ENCODE data around the gene ARMH4. TPM values are rescaled to one million over a fixed set of nuclear protein-coding genes. Genes with fewer than 3 reads are reported as not detected.

Gene ARMH4
- total and polyA plus RNA-seq, 2 donors (not counting 1 experiment from before 2014, with no cell fraction given) = not detected

GRCh38 chr14:57974896-57975295 lies 177.1 kb downstream of the ARMH4 start:
- H3K27ac ChIP-seq (ENCODE audit: low read length in 2 of 2) = no peak overlapping the region
- no peak for TF ChIP-seq EZH2 (IDR thresholded peaks at IDR 0.05; ENCODE audit: borderline replicate concordance, insufficient read depth, low read depth, low read length, poor library complexity, severe bottlenecking)
- no peak for TF ChIP-seq CTCF (IDR thresholded peaks at IDR 0.05)
- H3K9me3 ChIP-seq (ENCODE audit: control extremely low read depth in 1 of 3, control insufficient read depth in 2 of 3, insufficient read depth in 1 of 3, low read length in 2 of 3) = no peaks in the 10 kb centered on the region
- no peaks in the 10 kb centered on the region for H3K27me3 ChIP-seq (replicated peaks in 1 of 4; ENCODE audit: control extremely low read depth in 1 of 4, control insufficient read depth in 3 of 4, insufficient read depth in 4 of 4, low read length in 3 of 4)
- H3K9ac ChIP-seq (ENCODE audit: low read length) = no peak overlapping the region
- CTCF ChIA-PET = no interaction called here
- no peaks in the 10 kb centered on the region for H4K20me1 ChIP-seq (ENCODE audit: control insufficient read depth, insufficient read depth, low read length, poor library complexity, severe bottlenecking)
- no peak overlapping the region for H3K4me2 ChIP-seq (replicated peaks; ENCODE audit: low read depth, low read length, poor library complexity, severe bottlenecking)
- no peak overlapping the region for H3K27ac Mint-ChIP-seq
- no peaks in the 10 kb centered on the region for H3K79me2 ChIP-seq (ENCODE audit: control insufficient read depth, insufficient read depth, low read length)
- DNase-seq (no peak), ATAC-seq (ENCODE audit: low read depth) (no peak)
- H2AFZ ChIP-seq (ENCODE audit: insufficient read depth, low read depth, low read length, poor library complexity, severe bottlenecking) = no peak overlapping the region
- no CpG with 5 or more reads among the region's 1 CpG for WGBS (ENCODE audit: insufficient coverage)
- no peaks in the 10 kb centered on the region for H3K9me3 Mint-ChIP-seq (ENCODE audit: insufficient read depth)
- no peak overlapping the region for H3K4me3 ChIP-seq (ENCODE audit: control extremely low read depth in 1 of 5, extremely low read depth in 1 of 5, insufficient read depth in 1 of 5, low read depth in 2 of 5, low read length in 4 of 5)
- no peaks in the 10 kb centered on the region for H3K36me3 ChIP-seq (replicated peaks in 1 of 2; ENCODE audit: control extremely low read depth in 1 of 2, control insufficient read depth in 1 of 2, extremely low read depth in 1 of 2, insufficient read depth in 2 of 2, low read length in 1 of 2)
- no peaks in the 10 kb centered on the region for H3K4me1 Mint-ChIP-seq
- POLR2A ChIA-PET = no interaction called here
- intact Hi-C loops (cut with micrococcal nuclease) = no loop called here
- no peaks in the 10 kb centered on the region for H3K4me1 ChIP-seq (ENCODE audit: control insufficient read depth in 2 of 2, insufficient read depth in 2 of 2, low read length in 2 of 2)
- no peak overlapping the region for H3K4me3 Mint-ChIP-seq
- peaks cover 9% of the 10 kb centered on the region for H3K27me3 Mint-ChIP-seq

DNA sequence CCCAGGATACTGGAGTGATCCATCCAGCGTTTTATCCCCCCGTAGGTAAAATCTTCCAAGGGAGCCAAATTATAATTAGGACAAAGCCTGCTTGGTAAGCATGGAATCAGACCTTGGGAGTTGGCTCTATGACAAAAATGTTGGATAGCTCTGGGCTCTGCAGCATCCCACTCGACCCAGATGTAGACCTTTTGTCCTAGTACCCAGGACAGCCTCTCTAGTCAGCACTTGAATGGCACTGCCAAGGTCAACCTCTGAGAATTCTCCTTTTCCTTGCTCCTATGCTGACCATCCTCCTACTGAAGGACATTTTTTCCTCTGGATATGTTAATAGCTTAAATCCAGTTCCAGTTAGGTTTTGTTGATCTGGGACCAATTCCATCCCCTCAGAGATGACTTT lies 181.4 kb downstream of the ARMH4 start:
- Mint-ChIP-seq H3K9me3 (ENCODE audit: insufficient read depth) (no peaks in the 10 kb centered on the region), H3K4me1 (no peaks in the 10 kb centered on the region), H3K27ac (no peak overlapping the region), H3K27me3 (peaks cover 9% of the 10 kb centered on the region), H3K4me3 (no peak overlapping the region)
- Histone ChIP-seq H3K4me3 (ENCODE audit: control extremely low read depth in 1 of 5, extremely low read depth in 1 of 5, insufficient read depth in 1 of 5, low read depth in 2 of 5, low read length in 4 of 5) (no peak overlapping the region), H3K79me2 (ENCODE audit: control insufficient read depth, insufficient read depth, low read length) (no peaks in the 10 kb centered on the region), H3K36me3 (replicated peaks in 1 of 2; ENCODE audit: control extremely low read depth in 1 of 2, control insufficient read depth in 1 of 2, extremely low read depth in 1 of 2, insufficient read depth in 2 of 2, low read length in 1 of 2) (no peaks in the 10 kb centered on the region), H3K4me1 (ENCODE audit: control insufficient read depth in 2 of 2, insufficient read depth in 2 of 2, low read length in 2 of 2) (no peaks in the 10 kb centered on the region), H3K9me3 (ENCODE audit: control extremely low read depth in 1 of 3, control insufficient read depth in 2 of 3, insufficient read depth in 1 of 3, low read length in 2 of 3) (no peaks in the 10 kb centered on the region), H3K27me3 (replicated peaks in 1 of 4; ENCODE audit: control extremely low read depth in 1 of 4, control insufficient read depth in 3 of 4, insufficient read depth in 4 of 4, low read length in 3 of 4) (no peaks in the 10 kb centered on the region), H3K9ac (ENCODE audit: low read length) (no peak overlapping the region), H3K4me2 (replicated peaks; ENCODE audit: low read depth, low read length, poor library complexity, severe bottlenecking) (no peak overlapping the region), H4K20me1 (ENCODE audit: control insufficient read depth, insufficient read depth, low read length, poor library complexity, severe bottlenecking) (no peaks in the 10 kb centered on the region), H3K27ac (ENCODE audit: low read length in 2 of 2) (no peak overlapping the region), H2AFZ (ENCODE audit: insufficient read depth, low read depth, low read length, poor library complexity, severe bottlenecking) (no peak overlapping the region)
- DNase-seq (no peak), ATAC-seq (ENCODE audit: low read depth) (no peak)
- no peak for TF ChIP-seq CTCF (IDR thresholded peaks at IDR 0.05)
- no peak for TF ChIP-seq EZH2 (IDR thresholded peaks at IDR 0.05; ENCODE audit: borderline replicate concordance, insufficient read depth, low read depth, low read length, poor library complexity, severe bottlenecking)
- WGBS (ENCODE audit: insufficient coverage) = 44% methylated on average over 1 of the region's 3 CpGs
- ChIA-PET CTCF (no interaction called here), POLR2A (no interaction called here)
- intact Hi-C loops (cut with micrococcal nuclease) = no loop called here

Measured in B cell (primary cell).